GM12891 (cell line): Measurements from ENCODE around the gene TCTN2.

ENCODE experiments used
- DNase-seq: peaks from one replicate; pipeline ENCODE4 v3.0.0; 2011; ENCODE audit warnings: low spot score; ENCODE audit not compliant: insufficient read length
- FAIRE-seq: peaks from 2 replicates; lab custom pipeline; 2011; peaks lifted over from hg19 to GRCh38; lab: Jason Lieb, UNC
- PAX5 ChIP-seq: IDR thresholded peaks from 2 replicates; pipeline ENCODE4 v1.6.1; 2011; ENCODE audit warnings: low read length, moderate library complexity, mild to moderate bottlenecking; ENCODE audit not compliant: insufficient read depth, severe bottlenecking
- POLR2A ChIP-seq: IDR thresholded peaks from 2 replicates; pipeline ENCODE4 v1.6.1; 2011; ENCODE audit warnings: low read depth, low read length, control low read depth
- POLR2AphosphoS5 ChIP-seq: IDR thresholded peaks from 2 replicates; pipeline ENCODE4 v1.6.1; 2011; ENCODE audit warnings: low read depth, low read length, control low read depth
- POU2F2 ChIP-seq: IDR thresholded peaks from 2 replicates; pipeline ENCODE4 v1.6.1; 2011; ENCODE audit warnings: low read depth, mild to moderate bottlenecking, control low read depth, low read length, moderate library complexity
- SPI1 ChIP-seq: IDR thresholded peaks from 2 replicates; pipeline ENCODE4 v1.6.1; 2011; ENCODE audit warnings: low read depth, low read length, control low read depth
- TAF1 ChIP-seq: IDR thresholded peaks from 2 replicates; pipeline ENCODE4 v1.6.1; 2011; ENCODE audit warnings: low read depth, low read length, control low read depth

TCTN2 gene

DNA sequence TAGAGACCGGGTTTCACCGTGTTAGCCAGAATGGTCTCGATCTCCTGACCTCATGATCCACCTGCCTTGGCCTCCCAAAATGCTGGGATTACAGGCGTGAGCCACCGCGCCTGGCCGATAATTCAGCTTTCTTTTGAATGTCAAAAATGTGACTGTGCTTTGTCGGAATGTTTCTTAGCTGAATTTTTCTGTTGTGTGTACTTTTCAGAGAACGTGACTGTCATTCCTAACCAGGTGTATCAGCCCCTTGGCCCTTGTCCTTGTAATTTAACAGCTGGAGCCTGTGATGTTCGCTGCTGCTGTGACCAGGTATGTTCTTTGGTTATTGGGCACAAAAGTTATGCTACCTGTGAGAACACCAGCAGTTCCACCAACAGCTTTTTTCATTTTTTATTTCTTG lies 8.1 kb downstream of the TCTN2 start:
- TF ChIP-seq SPI1 (no peak), POLR2AphosphoS5 (no peak), POU2F2 (no peak), PAX5 (no peak), TAF1 (no peak), POLR2A (no peak)
- DNase-seq (no peak), FAIRE-seq (no peak)

GRCh38 chr12:123681605-123682004 lies 10.7 kb downstream of the TCTN2 start:
- FAIRE-seq, result peak; percentile 79
- DNase-seq, result no peak
- no peak for TF ChIP-seq TAF1
- 0 out of 2 replicates have a peak, but pooled peaks have one; percentile 7 for TF ChIP-seq SPI1
- no peak for TF ChIP-seq POLR2A

- TF ChIP-seq TAF1 (no peak), POLR2A (no peak), POLR2AphosphoS5 (no peak), POU2F2 (no peak), SPI1 (no peak), PAX5 (no peak)
- no peak for FAIRE-seq
- DNase-seq, result no peak
These were observed 13.1 kb downstream of the TCTN2 start for GRCh38 chr12:123683964-123684363.

DNA sequence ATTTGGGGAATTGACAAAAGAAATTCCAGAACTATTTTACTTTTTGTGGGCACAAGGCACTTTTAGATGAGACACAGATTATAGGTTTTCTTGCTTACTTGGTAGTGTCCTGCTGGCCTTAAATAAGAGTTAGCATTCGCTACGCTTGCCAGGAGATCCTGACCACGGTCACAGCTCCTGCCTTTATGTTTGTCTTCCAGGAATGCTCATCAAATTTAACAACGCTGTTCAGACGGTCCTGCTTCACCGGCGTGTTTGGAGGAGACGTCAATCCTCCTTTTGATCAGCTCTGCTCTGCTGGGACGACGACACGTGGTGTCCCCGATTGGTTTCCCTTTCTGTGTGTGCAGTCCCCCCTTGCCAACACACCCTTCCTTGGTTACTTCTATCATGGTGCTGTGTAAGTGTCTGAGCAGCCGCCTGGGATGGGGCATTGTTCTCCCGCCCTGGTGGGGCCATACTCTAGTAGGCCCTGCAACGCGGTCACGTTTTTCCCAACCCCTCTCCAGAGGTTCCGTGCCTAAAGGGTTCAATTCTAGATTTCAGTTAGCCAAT lies 15.8 kb downstream of the TCTN2 start:
- FAIRE-seq (no peak), DNase-seq (no peak)
- TF ChIP-seq POLR2A, result no peak

DNA sequence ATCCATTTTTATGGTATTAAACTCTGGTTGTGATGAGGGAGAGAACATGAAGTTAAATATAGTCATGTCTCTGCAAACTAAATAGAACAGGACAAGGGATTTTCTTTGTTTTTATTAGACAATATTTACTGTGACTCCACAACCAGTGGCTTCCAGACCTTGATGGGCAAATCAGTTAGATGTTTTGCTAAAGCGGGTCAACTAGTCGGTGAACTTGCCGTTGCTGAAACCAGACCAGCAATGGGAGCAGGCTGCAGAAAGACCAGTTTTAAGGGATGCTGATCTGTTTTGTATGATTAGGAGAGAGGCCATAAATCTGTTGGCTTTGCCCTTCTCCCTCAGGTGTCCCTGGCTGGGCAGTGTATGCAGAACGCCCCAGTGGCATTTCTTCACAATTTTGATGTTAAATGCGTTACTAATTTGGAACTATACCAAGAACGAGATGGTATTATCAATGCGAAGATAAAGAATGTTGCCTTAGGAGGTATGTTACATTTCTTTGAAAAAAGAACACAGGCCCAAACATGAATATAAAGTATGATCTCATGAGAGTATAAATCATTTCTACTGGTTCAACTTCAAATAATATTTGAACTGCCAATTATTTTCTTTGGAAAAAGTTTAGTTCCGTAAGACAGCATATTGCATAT lies 19.4 kb downstream of the TCTN2 start:
- DNase-seq (no peak), FAIRE-seq (no peak)
- TF ChIP-seq SPI1 (no peak), POU2F2 (no peak), PAX5 (no peak), TAF1 (no peak), POLR2AphosphoS5 (no peak), POLR2A (no peak)

- DNase-seq (no peak), FAIRE-seq (no peak)
- no peak for TF ChIP-seq PAX5
- no peak for TF ChIP-seq POLR2AphosphoS5
- TF ChIP-seq POLR2A, result no peak
- no peak for TF ChIP-seq SPI1
- no peak for TF ChIP-seq POU2F2
- no peak for TF ChIP-seq TAF1
These were observed 25.3 kb downstream of the TCTN2 start for GRCh38 chr12:123696207-123696606.

GRCh38 chr12:123696646-123697045 lies 25.7 kb downstream of the TCTN2 start:
- no peak for DNase-seq
- no peak for FAIRE-seq
- no peak for TF ChIP-seq POLR2AphosphoS5
- TF ChIP-seq PAX5, result no peak
- no peak for TF ChIP-seq SPI1
- no peak for TF ChIP-seq POU2F2
- TF ChIP-seq TAF1, result no peak
- no peak for TF ChIP-seq POLR2A

GRCh38 chr12:123705935-123706334 lies 35.0 kb downstream of the TCTN2 start:
- TF ChIP-seq POLR2AphosphoS5, result no peak
- no peak for TF ChIP-seq PAX5
- TF ChIP-seq TAF1, result no peak
- no peak for TF ChIP-seq POU2F2
- no peak for TF ChIP-seq SPI1
- no peak for TF ChIP-seq POLR2A
- FAIRE-seq (no peak), DNase-seq (no peak)

DNA sequence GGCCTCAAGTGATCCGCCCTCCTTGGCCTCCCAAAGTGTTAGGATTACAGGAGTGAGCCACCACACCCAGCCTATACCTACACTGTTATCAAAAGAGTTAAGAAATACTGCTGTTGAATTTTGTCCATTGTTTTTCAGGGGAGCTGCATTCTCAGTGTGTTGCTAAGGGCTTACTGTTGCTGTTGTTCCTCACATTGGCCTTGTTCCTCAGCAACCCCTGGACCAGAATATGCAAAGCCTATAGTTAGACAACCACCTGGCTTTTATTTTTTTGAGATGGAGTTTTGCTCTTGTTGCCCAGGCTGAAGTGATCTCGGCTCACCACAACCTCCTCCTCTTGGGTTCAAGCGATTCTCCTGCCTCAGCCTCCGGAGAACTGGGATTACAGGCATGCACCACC lies 36.6 kb downstream of the TCTN2 start:
- no peak for DNase-seq
- TF ChIP-seq POU2F2 (no peak), POLR2A (no peak), SPI1 (no peak), PAX5 (no peak)
- FAIRE-seq, result no peak

DNA sequence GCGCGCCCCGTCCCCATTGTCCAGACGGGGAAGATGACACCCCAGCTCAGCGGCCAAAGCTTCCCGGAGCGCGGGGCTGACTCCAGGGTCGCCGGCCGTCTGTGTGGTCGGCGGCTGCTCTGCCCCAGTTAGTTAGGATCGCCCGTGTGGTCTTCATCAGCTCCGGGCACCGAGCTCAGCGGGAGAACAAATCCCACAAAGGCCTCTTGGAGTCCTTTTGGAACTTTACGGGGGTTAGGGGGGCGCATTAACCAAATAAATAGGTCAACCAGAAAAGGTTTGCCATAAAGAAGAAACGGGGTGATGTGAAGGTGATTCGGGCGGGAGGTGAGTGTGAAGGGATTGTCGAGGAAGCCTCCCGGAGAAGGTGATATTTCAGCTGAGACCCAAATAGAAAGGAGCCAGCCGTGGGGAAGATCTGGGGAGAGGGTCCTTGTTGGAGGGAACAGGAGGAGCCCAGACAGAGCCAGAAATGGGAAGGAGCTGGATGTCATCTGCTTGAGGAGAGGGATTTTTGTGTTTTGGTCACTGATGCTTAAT lies 41.9 kb downstream of the TCTN2 start:
- no peak for DNase-seq
- no peak for FAIRE-seq
- TF ChIP-seq TAF1 (no peak), SPI1 (no peak), POLR2A (no peak), POU2F2 (no peak), PAX5 (no peak)
